H1 (cell line): Measurements from ENCODE around the gene PPOX. TPM values are rescaled to one million over a fixed set of nuclear protein-coding genes. Genes with fewer than 3 reads are reported as not detected.

ENCODE experiments used
- polyA plus RNA-seq, 7 experiments: library from polyadenylated mRNA; depleted of rRNA in 3 of 7; stranded (reverse) in 5 of 7; unstranded in 2 of 7; fragments of >200 nt in 5 of 7; fragments of 200-250 nt in 2 of 7; gene quantifications; 1 replicate in 5 of 7; 2 replicates in 1 of 7; 4 replicates in 1 of 7; pipeline versions ENCODE4 v1.2.1 to v1.2.3, GENCODE V29; 2011 to 2013; ENCODE audit warnings: missing spikeins in 2 of 7, mixed read lengths in 2 of 7
- small RNA-seq: library from polyadenylated mRNA; stranded (forward); fragments of <200 nt; extraction: miRNeasy Mini kit (QIAGEN cat#:217004); gene quantifications from one replicate; pipeline ENCODE3, GENCODE V24; 2013; ENCODE audit not compliant: insufficient read depth
- total RNA-seq: library from RNA; stranded (reverse); fragmentation: NEBNext Ultra II Directional; extraction: Animal tissue kit (Norgen Biotek cat#: 25700); gene quantifications from 2 replicates; pipeline ENCODE4 v1.2.1, GENCODE V29; 2021

PPOX gene
- total and polyA plus RNA-seq, 2 of the 8 experiments (the other 6 are each of a cell fraction or from before 2014, with no cell fraction given), result 39.4 to 40.4 TPM

Small RNAs within 50 kb of the gene (small RNA-seq; reads per million reads assigned to genes)
- not detected for gene RF01225

Other genes starting within 250 kb of the PPOX start
- 4.7 and 5.6 TPM in 2 replicates for gene ITLN2, start 211.6 kb upstream of the PPOX start, total RNA-seq
- 6.3 and 6.8 TPM in 2 replicates for gene ITLN2, start 211.6 kb upstream of the PPOX start, polyA plus RNA-seq (2011; rRNA removed)
- 143 and 159 TPM in 2 replicates for gene F11R, start 145.3 kb upstream of the PPOX start, total RNA-seq
- 170 and 200 TPM in 2 replicates for gene F11R, start 145.3 kb upstream of the PPOX start, polyA plus RNA-seq (2011; rRNA removed)
- 60.4 and 60.9 TPM in 2 replicates for gene TSTD1, start 127.5 kb upstream of the PPOX start, total RNA-seq
- 314 and 360 TPM in 2 replicates for gene TSTD1, start 127.5 kb upstream of the PPOX start, polyA plus RNA-seq (2011; rRNA removed)
- 68.9 and 74.6 TPM in 2 replicates for gene USF1, start 120.4 kb upstream of the PPOX start, total RNA-seq
- 45.7 and 50.3 TPM in 2 replicates for gene USF1, start 120.4 kb upstream of the PPOX start, polyA plus RNA-seq (2011; rRNA removed)
- gene ARHGAP30, start 96.5 kb upstream of the PPOX start, total RNA-seq, result 0.39 and 0.40 TPM in 2 replicates
- 0.27 and 0.50 TPM in 2 replicates for gene ARHGAP30, start 96.5 kb upstream of the PPOX start, polyA plus RNA-seq (2011; rRNA removed)
- 0.19 and 0.29 TPM in 2 replicates for gene NECTIN4, start 76.9 kb upstream of the PPOX start, total RNA-seq
- gene NECTIN4, start 76.9 kb upstream of the PPOX start, polyA plus RNA-seq (2011; rRNA removed), result 0.71 and 0.86 TPM in 2 replicates
- gene KLHDC9, start 68.1 kb upstream of the PPOX start, total RNA-seq, result 4.0 and 6.5 TPM in 2 replicates
- 15.6 and 18.0 TPM in 2 replicates for gene KLHDC9, start 68.1 kb upstream of the PPOX start, polyA plus RNA-seq (2011; rRNA removed)
- 71.2 and 74.7 TPM in 2 replicates for gene PFDN2, start 48.4 kb upstream of the PPOX start, total RNA-seq
- 66.2 and 69.6 TPM in 2 replicates for gene PFDN2, start 48.4 kb upstream of the PPOX start, polyA plus RNA-seq (2011; rRNA removed)
- gene NIT1, start 48.3 kb upstream of the PPOX start, total RNA-seq, result 40.4 and 40.6 TPM in 2 replicates
- 33.0 and 46.3 TPM in 2 replicates for gene NIT1, start 48.3 kb upstream of the PPOX start, polyA plus RNA-seq (2011; rRNA removed)
- 42.0 and 42.6 TPM in 2 replicates for gene DEDD, start 33.8 kb upstream of the PPOX start, total RNA-seq
- 55.9 and 61.7 TPM in 2 replicates for gene DEDD, start 33.8 kb upstream of the PPOX start, polyA plus RNA-seq (2011; rRNA removed)
- 67.8 and 71.0 TPM in 2 replicates for gene UFC1, start 12.4 kb upstream of the PPOX start, total RNA-seq
- 60.2 and 102 TPM in 2 replicates for gene UFC1, start 12.4 kb upstream of the PPOX start, polyA plus RNA-seq (2011; rRNA removed)
- 23.9 and 28.2 TPM in 2 replicates for gene USP21, start 6.9 kb upstream of the PPOX start, total RNA-seq
- gene USP21, start 6.9 kb upstream of the PPOX start, polyA plus RNA-seq (2011; rRNA removed), result 36.3 and 53.5 TPM in 2 replicates
- 42.3 and 45.5 TPM in 2 replicates for gene B4GALT3, start 11.1 kb downstream of the PPOX start, total RNA-seq
- 43.0 and 61.2 TPM in 2 replicates for gene B4GALT3, start 11.1 kb downstream of the PPOX start, polyA plus RNA-seq (2011; rRNA removed)
- 7.2 and 12.4 TPM in 2 replicates for gene ADAMTS4, start 32.6 kb downstream of the PPOX start, total RNA-seq
- 4.6 and 6.4 TPM in 2 replicates for gene ADAMTS4, start 32.6 kb downstream of the PPOX start, polyA plus RNA-seq (2011; rRNA removed)
- 88.7 and 95.1 TPM in 2 replicates for gene NDUFS2, start 35.9 kb downstream of the PPOX start, total RNA-seq
- gene NDUFS2, start 35.9 kb downstream of the PPOX start, polyA plus RNA-seq (2011; rRNA removed), result 100 and 113 TPM in 2 replicates
- 0.86 TPM in 1 of 2 replicates, not detected in the other for gene FCER1G, start 48.9 kb downstream of the PPOX start, total RNA-seq
- 0.85 and 1.6 TPM in 2 replicates for gene FCER1G, start 48.9 kb downstream of the PPOX start, polyA plus RNA-seq (2011; rRNA removed)
- not detected in 2 replicates for gene APOA2, start 57.2 kb downstream of the PPOX start, total RNA-seq
- gene APOA2, start 57.2 kb downstream of the PPOX start, polyA plus RNA-seq (2011; rRNA removed), result 0.41 TPM in 1 of 2 replicates, not detected in the other
- 13.8 and 15.0 TPM in 2 replicates for gene TOMM40L, start 59.6 kb downstream of the PPOX start, total RNA-seq
- 11.4 and 14.2 TPM in 2 replicates for gene TOMM40L, start 59.6 kb downstream of the PPOX start, polyA plus RNA-seq (2011; rRNA removed)
- not detected in 2 replicates for gene NR1I3, start 71.8 kb downstream of the PPOX start, total RNA-seq
- gene NR1I3, start 71.8 kb downstream of the PPOX start, polyA plus RNA-seq (2011; rRNA removed), result not detected in 2 replicates
- gene PCP4L1, start 92.3 kb downstream of the PPOX start, total RNA-seq, result 1.0 and 1.9 TPM in 2 replicates
- 0.41 and 0.55 TPM in 2 replicates for gene PCP4L1, start 92.3 kb downstream of the PPOX start, polyA plus RNA-seq (2011; rRNA removed)
- 4.1 and 6.1 TPM in 2 replicates for gene MPZ, start 143.5 kb downstream of the PPOX start, total RNA-seq
- 5.1 and 8.1 TPM in 2 replicates for gene MPZ, start 143.5 kb downstream of the PPOX start, polyA plus RNA-seq (2011; rRNA removed)
- gene SDHC, start 148.0 kb downstream of the PPOX start, total RNA-seq, result 216 and 224 TPM in 2 replicates
- gene SDHC, start 148.0 kb downstream of the PPOX start, polyA plus RNA-seq (2011; rRNA removed), result 251 and 305 TPM in 2 replicates
- not detected in 2 replicates for gene CFAP126, start 201.4 kb downstream of the PPOX start, total RNA-seq
- gene CFAP126, start 201.4 kb downstream of the PPOX start, polyA plus RNA-seq (2011; rRNA removed), result not detected in 2 replicates